Right atrium auricular region (tissue), 2 donors: Measurements from ENCODE around the gene FNBP1. TPM values are rescaled to one million over a fixed set of nuclear protein-coding genes. Genes with fewer than 3 reads are reported as not detected.

Experiments used
- DNase-seq: peaks from one replicate; pipeline ENCODE4 v3.0.0-alpha.2; 2019; ENCODE audit warnings: low spot score
- H3K27ac ChIP-seq, 2 donors: fragments of 200-600 bp; sonication (generic); 1 replicate in 1 of 2; 2 replicates in 1 of 2; pipeline ENCODE4 v1.5.1; 2016 to 2019
- H3K27me3 ChIP-seq, 2 donors: fragments of 200-600 bp; sonication (generic); one replicate each; pipeline versions ENCODE4 v1.5.1 to v1.6.0; 2017 to 2019
- H3K36me3 ChIP-seq: fragments of 200-600 bp; sonication (generic); one replicate; pipeline ENCODE4 v1.5.1; 2016
- H3K4me1 ChIP-seq, 2 donors: fragments of 200-600 bp; sonication (generic); one replicate each; pipeline versions ENCODE4 v1.5.1 to v1.6.0; 2017 to 2019
- H3K4me3 ChIP-seq, 2 donors: fragments of 200-600 bp; sonication (generic); 1 replicate in 1 of 2; 2 replicates in 1 of 2; pipeline ENCODE4 v1.5.1; 2017 to 2019; ENCODE audit warnings: mild to moderate bottlenecking in 1 of 2, moderate library complexity in 1 of 2
- H3K9me3 ChIP-seq, 2 donors: fragments of 200-600 bp; sonication (generic); one replicate each; pipeline ENCODE4 v1.5.1; 2019
- CTCF ChIP-seq, 2 donors: fragments of 200-600 bp; sonication (generic); IDR thresholded peaks; one replicate each; pipeline ENCODE4 v1.5.1; 2019; ENCODE audit warnings: antibody characterized with exemption in 2 of 2
- total RNA-seq, 2 donors: library from RNA; depleted of rRNA; stranded (reverse); fragments of >200 nt; gene quantifications; one replicate each; pipeline ENCODE4 v1.1.0, GENCODE V29; 2016

Gene FNBP1
- total RNA-seq, 2 donors from 2014 or later = 18.0 to 24.1 TPM

GRCh38 chr9:130058887-130059286 lies 15.9 kb upstream of the FNBP1 start:
- no peak for DNase-seq
- Histone ChIP-seq H3K27ac (no peak overlapping the region), H3K27me3 (no peaks in the 10 kb centered on the region), H3K4me3 (no peak overlapping the region), H3K36me3 (no peaks in the 10 kb centered on the region), H3K9me3 (no peaks in the 10 kb centered on the region), H3K4me1 (peaks cover 0 to 15% of the 10 kb centered on the region in 2 donors)
- no peak for TF ChIP-seq CTCF (IDR thresholded peaks at IDR 0.05)

- H3K36me3 ChIP-seq = no peaks in the 10 kb centered on the region
- H3K4me1 ChIP-seq = peaks cover 0 to 16% of the 10 kb centered on the region in 2 donors
- no peak for DNase-seq
- H3K4me3 ChIP-seq = no peak overlapping the region
- no peaks in the 10 kb centered on the region for H3K27me3 ChIP-seq
- H3K27ac ChIP-seq = no peak overlapping the region
- no peaks in the 10 kb centered on the region for H3K9me3 ChIP-seq
- TF ChIP-seq CTCF (IDR thresholded peaks at IDR 0.05) = no peak
Observed at GRCh38 chr9:130058154-130058553, 15.2 kb upstream of the FNBP1 start.

- no peaks in the 10 kb centered on the region for H3K9me3 ChIP-seq
- H3K27me3 ChIP-seq = no peaks in the 10 kb centered on the region
- H3K36me3 ChIP-seq = no peaks in the 10 kb centered on the region
- H3K4me3 ChIP-seq = peak overlapping the region; percentile 82 to 98
- no peak overlapping the region for H3K27ac ChIP-seq
- peaks cover 0 to 28% of the 10 kb centered on the region in 2 donors for H3K4me1 ChIP-seq
- DNase-seq = no peak
- no peak for TF ChIP-seq CTCF (IDR thresholded peaks at IDR 0.05)
Observed at GRCh38 chr9:130054820-130055219, 11.8 kb upstream of the FNBP1 start.

- Histone ChIP-seq H3K27ac (peak overlapping the region; percentile 85 to 89), H3K4me1 (peaks cover 0 to 28% of the 10 kb centered on the region in 2 donors), H3K36me3 (no peaks in the 10 kb centered on the region), H3K9me3 (no peaks in the 10 kb centered on the region), H3K27me3 (no peaks in the 10 kb centered on the region), H3K4me3 (peak overlapping the region; percentile 82 to 98)
- no peak for TF ChIP-seq CTCF (IDR thresholded peaks at IDR 0.05)
- no peak for DNase-seq
Observed at GRCh38 chr9:130054325-130054786, 11.4 kb upstream of the FNBP1 start.

GRCh38 chr9:130053504-130054324 lies 10.7 kb upstream of the FNBP1 start, which contains the start of gene GPR107:
TSS of gene GPR107 (plus strand) at chr9:130053906. CDS start at chr9:130053933, 27 bp downstream.
- no peaks in the 10 kb centered on the region for H3K36me3 ChIP-seq
- DNase-seq = peak; percentile 72
- H3K4me1 ChIP-seq = peaks cover 0 to 28% of the 10 kb centered on the region in 2 donors
- H3K4me3 ChIP-seq = peak within 1 kb of the TSS; percentile 82 to 98
- no peaks in the 10 kb centered on the region for H3K27me3 ChIP-seq
- H3K27ac ChIP-seq = peak within 1 kb of the TSS; percentile 85 to 89
- no peaks in the 10 kb centered on the region for H3K9me3 ChIP-seq
- no peak for TF ChIP-seq CTCF (IDR thresholded peaks at IDR 0.05)
